ENCODE results near the gene HOXC9. TPM values are rescaled to one million over a fixed set of nuclear protein-coding genes. Genes with fewer than 3 reads are reported as not detected.

The HOXC9 gene
- total RNA-seq, 4 donors from 2014 or later, result 13.6 to 37.7 (median 26.3) TPM

DNA sequence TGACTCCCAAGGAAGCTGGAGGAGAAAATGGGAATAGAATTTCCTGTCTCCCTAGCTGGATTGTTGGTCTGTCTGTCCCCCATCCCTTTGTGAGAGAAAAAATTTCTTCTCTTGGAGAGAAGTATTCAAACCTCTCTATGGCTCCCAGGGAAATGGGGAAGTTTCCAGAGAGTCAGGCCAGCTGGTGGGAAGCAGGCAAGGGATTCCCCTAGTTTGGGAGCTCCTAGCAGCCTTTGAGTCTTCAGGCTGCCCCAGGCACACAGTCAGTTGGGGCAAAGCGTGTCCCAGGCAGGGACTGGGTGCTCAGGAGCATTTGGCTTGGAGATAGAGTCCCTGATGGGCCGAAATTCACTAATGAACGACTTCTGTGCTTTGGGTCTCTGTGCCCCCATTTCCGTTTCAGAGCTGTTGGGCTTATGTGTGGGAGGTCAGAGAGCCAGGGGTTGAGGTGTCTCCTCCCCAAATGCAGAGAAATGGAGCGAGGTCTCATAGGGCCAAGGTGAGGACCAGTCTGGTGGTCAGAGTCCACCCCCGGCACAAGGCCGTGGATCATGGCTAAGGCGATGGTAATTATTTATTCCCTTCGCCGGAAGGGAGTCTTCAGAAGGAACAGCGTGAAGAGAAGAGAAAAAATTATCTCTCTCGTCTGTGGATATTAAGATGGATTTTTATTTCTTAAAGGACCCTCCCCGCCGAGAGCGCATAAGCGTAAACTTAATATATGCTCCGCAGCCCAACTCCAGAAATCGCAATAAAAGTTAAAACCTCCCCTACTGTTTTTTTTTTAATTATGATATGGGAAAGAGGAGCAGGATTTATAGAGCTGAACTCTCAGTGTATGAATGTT, 6.6 kb upstream of the HOXC9 start:
- peak overlapping the region; percentile 94 to 100 (median 98) for H3K27ac ChIP-seq
- H3K9me3 ChIP-seq, result no peaks in the 10 kb centered on the region
- ATAC-seq (no peak), DNase-seq (no peak)
- TF ChIP-seq, protein P1, sequence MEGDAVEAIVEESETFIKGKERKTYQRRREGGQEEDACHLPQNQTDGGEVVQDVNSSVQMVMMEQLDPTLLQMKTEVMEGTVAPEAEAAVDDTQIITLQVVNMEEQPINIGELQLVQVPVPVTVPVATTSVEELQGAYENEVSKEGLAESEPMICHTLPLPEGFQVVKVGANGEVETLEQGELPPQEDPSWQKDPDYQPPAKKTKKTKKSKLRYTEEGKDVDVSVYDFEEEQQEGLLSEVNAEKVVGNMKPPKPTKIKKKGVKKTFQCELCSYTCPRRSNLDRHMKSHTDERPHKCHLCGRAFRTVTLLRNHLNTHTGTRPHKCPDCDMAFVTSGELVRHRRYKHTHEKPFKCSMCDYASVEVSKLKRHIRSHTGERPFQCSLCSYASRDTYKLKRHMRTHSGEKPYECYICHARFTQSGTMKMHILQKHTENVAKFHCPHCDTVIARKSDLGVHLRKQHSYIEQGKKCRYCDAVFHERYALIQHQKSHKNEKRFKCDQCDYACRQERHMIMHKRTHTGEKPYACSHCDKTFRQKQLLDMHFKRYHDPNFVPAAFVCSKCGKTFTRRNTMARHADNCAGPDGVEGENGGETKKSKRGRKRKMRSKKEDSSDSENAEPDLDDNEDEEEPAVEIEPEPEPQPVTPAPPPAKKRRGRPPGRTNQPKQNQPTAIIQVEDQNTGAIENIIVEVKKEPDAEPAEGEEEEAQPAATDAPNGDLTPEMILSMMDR (IDR thresholded peaks at IDR 0.05 in 4 of 5, conservative IDR thresholded peaks at IDR 0.05 in 1 of 5), result no peak
- no peak for TF ChIP-seq POLR2A (IDR thresholded peaks at IDR 0.05)
- H3K36me3 ChIP-seq, result no peaks in the 10 kb centered on the region
- peak overlapping the region; percentile 64 to 88 (median 80) for H3K4me3 ChIP-seq
- intact Hi-C loops (cut with DNase I; ENCODE audit: low total_unique reads) (loop anchor here (10.0 kb wide), 2 partner anchors 949 to 1731 kb away; partner anchors contain the start of genes CD63 and RDH5), in situ Hi-C loops (cut with MboI; ENCODE audit: low sequenced_read_pairs in 4 of 4) (loop anchor here in 3 of 4 donors (25.0 kb wide), 3 partner anchors 219 to 1719 kb away; partner anchors contain the start of genes GPR84 (in 2 of the 3), BLOC1S1 (in 1 of the 3), ITGA7 (in 1 of the 3) and RDH5 (in 1 of the 3))
- peaks cover 50 to 55% of the 10 kb centered on the region in 2 donors for H3K4me1 ChIP-seq
- H3K27me3 ChIP-seq, result no peaks in the 10 kb centered on the region

DNA sequence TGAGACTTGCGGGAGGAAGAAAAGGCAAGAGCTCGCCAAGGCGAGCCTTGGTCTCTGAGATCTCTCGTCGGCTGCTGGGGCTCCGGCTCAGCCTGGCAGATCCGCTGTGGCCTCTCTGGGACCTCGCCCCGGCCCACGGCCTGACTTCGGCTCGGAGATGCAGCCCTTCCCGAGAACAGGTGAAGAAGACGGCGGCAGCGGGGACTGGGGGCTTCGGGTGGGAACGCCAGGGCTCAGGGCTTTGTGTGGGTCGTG, 6.0 kb upstream of the HOXC9 start:
- Histone ChIP-seq H3K27ac (peak overlapping the region; percentile 94 to 100 (median 98)), H3K27me3 (no peaks in the 10 kb centered on the region), H3K4me3 (peak overlapping the region; percentile 64 to 88 (median 80)), H3K36me3 (no peaks in the 10 kb centered on the region), H3K9me3 (no peaks in the 10 kb centered on the region), H3K4me1 (peaks cover 48 to 55% of the 10 kb centered on the region in 2 donors)
- in situ Hi-C loops (cut with MboI; ENCODE audit: low sequenced_read_pairs in 4 of 4), result loop anchor here in 3 of 4 donors (25.0 kb wide), 3 partner anchors 218 to 1718 kb away; partner anchors contain the start of genes GPR84 (in 2 of the 3), BLOC1S1 (in 1 of the 3), ITGA7 (in 1 of the 3) and RDH5 (in 1 of the 3)
- no peak for ATAC-seq
- TF ChIP-seq, protein P1 (IDR thresholded peaks at IDR 0.05 in 4 of 5, conservative IDR thresholded peaks at IDR 0.05 in 1 of 5), result no peak
- TF ChIP-seq POLR2A (IDR thresholded peaks at IDR 0.05), result no peak
- intact Hi-C loops (cut with DNase I; ENCODE audit: low total_unique reads), result loop anchor here (10.0 kb wide), 2 partner anchors 949 to 1731 kb away; partner anchors contain the start of genes CD63 and RDH5
- no peak for DNase-seq

- intact Hi-C loops (cut with DNase I; ENCODE audit: low total_unique reads) (loop anchor here (10.0 kb wide), 2 partner anchors 950 to 1730 kb away; partner anchors contain the start of genes CD63 and RDH5), in situ Hi-C loops (cut with MboI; ENCODE audit: low sequenced_read_pairs in 4 of 4) (loop anchor here in 3 of 4 donors (25.0 kb wide), 3 partner anchors 218 to 1718 kb away; partner anchors contain the start of genes GPR84 (in 2 of the 3), BLOC1S1 (in 1 of the 3), ITGA7 (in 1 of the 3) and RDH5 (in 1 of the 3))
- no peaks in the 10 kb centered on the region for H3K36me3 ChIP-seq
- H3K4me1 ChIP-seq, result peaks cover 43 to 54% of the 10 kb centered on the region in 2 donors
- H3K9me3 ChIP-seq, result no peaks in the 10 kb centered on the region
- ATAC-seq (peak; percentile 20 to 26), DNase-seq (peak in 1 of 2 donors; percentile 53)
- H3K4me3 ChIP-seq, result peak overlapping the region; percentile 64 to 88 (median 80)
- H3K27ac ChIP-seq, result peak overlapping the region; percentile 94 to 100 (median 98)
- H3K27me3 ChIP-seq, result no peaks in the 10 kb centered on the region
- TF ChIP-seq POLR2A (IDR thresholded peaks at IDR 0.05), result no peak
- TF ChIP-seq, protein P1 (IDR thresholded peaks at IDR 0.05 in 4 of 5, conservative IDR thresholded peaks at IDR 0.05 in 1 of 5), result no peak
Observed at GRCh38 chr12:53994264-53995001, 5.5 kb upstream of the HOXC9 start.

DNA sequence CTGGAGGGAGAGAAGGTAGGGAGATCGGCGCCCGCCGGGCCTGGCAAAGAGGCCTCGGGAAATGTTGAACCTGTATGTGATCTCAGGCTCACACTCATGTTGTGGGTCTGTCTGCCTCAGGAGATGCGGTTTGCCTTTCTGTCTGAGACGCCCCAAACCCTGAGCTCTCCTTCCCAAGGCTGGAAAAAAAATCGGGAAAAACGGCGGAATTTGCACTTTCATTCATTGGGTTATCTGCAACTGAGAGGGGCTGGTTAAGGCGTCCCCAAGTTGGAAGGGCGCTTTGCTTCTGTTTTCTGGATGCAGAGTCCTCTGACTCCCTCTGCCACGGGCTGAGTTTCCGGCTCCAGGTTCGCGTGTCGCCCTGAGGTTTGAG, 5.0 kb upstream of the HOXC9 start:
- Histone ChIP-seq H3K27ac (peak overlapping the region; percentile 94 to 100 (median 98)), H3K36me3 (no peaks in the 10 kb centered on the region), H3K9me3 (no peaks in the 10 kb centered on the region), H3K4me3 (peak overlapping the region; percentile 64 to 88 (median 80)), H3K4me1 (peaks cover 37 to 49% of the 10 kb centered on the region in 2 donors), H3K27me3 (peaks cover 0 to 2% (median 0%) of the 10 kb centered on the region in 3 donors)
- TF ChIP-seq, protein P1 (IDR thresholded peaks at IDR 0.05 in 4 of 5, conservative IDR thresholded peaks at IDR 0.05 in 1 of 5), result no peak
- no peak for TF ChIP-seq POLR2A (IDR thresholded peaks at IDR 0.05)
- intact Hi-C loops (cut with DNase I; ENCODE audit: low total_unique reads), result loop anchor here (10.0 kb wide), 2 partner anchors 950 to 1730 kb away; partner anchors contain the start of genes CD63 and RDH5
- ATAC-seq, result peak; percentile 2 to 3
- DNase-seq, result no peak
- in situ Hi-C loops (cut with MboI; ENCODE audit: low sequenced_read_pairs in 4 of 4), result loop anchor here in 3 of 4 donors (25.0 kb wide), 3 partner anchors 217 to 1717 kb away; partner anchors contain the start of genes GPR84 (in 2 of the 3), BLOC1S1 (in 1 of the 3), ITGA7 (in 1 of the 3) and RDH5 (in 1 of the 3)
